HepG2 (cell line): Measurements from ENCODE around the gene CABLES2. TPM values are rescaled to one million over a fixed set of nuclear protein-coding genes. Genes with fewer than 3 reads are reported as not detected.

Experiments
- ATAC-seq: fragments of 200-7000 bp; cut with Tn5 transposase; 3 replicates; pipeline ENCODE4 v1.9.1; 2020; ENCODE audit warnings: mild to moderate bottlenecking, moderate library complexity
- BruUV-seq: library from RNA; stranded (reverse); fragments of 400-500 nt; replicated peaks from 2 replicates; lab custom pipeline; 2021; lab: Mats Ljungman, UMichigan
- CTCF ChIA-PET: fragments of 300-600 bp; formaldehyde crosslinking; extraction: SDS; loops from one replicate; lab custom pipeline; 2021; ENCODE audit warnings: low total read pairs, inconsistent platforms, low intra/inter-chr PET ratio; lab: Yijun Ruan, JAX
- POLR2A ChIA-PET: fragments of 350-600 bp; sonication (Branson Sonifier 250); formaldehyde crosslinking; loops from one replicate; lab custom pipeline; 2020; ENCODE audit warnings: antibody characterized with exemption, inconsistent platforms; lab: Yijun Ruan, JAX
- DNase-seq: peaks from one replicate; pipeline ENCODE4 v3.0.0-alpha.2; 2015; ENCODE audit warnings: low spot score
- FAIRE-seq: peaks from 3 replicates; lab custom pipeline; 2011; peaks lifted over from hg19 to GRCh38; lab: Jason Lieb, UNC
- H2AFZ ChIP-seq: one replicate; pipeline ENCODE4 v1.6.1; 2011; ENCODE audit warnings: low read length, inconsistent platforms
- H3K27ac ChIP-seq: fragments of 300-600 bp; 3 replicates; pipeline ENCODE4 v1.8.0; 2011; ENCODE audit warnings: mixed run types, mild to moderate bottlenecking, mixed read lengths, low read length, inconsistent platforms; ENCODE audit not compliant: insufficient read depth; ENCODE audit errors: extremely low read length
- H3K27me3 ChIP-seq, 2 experiments: fragments of 200-600 bp in 1 of 2; 2 replicates in 1 of 2; 3 replicates in 1 of 2; pipeline versions ENCODE4 v1.6.0 to v1.8.0; 2011; ENCODE audit warnings: low read length in 2 of 2, mild to moderate bottlenecking in 2 of 2, moderate library complexity in 2 of 2, inconsistent platforms in 1 of 2; ENCODE audit not compliant: insufficient read depth in 2 of 2, control insufficient read depth in 1 of 2
- H3K36me3 ChIP-seq, 2 experiments: fragments of 200-600 bp in 1 of 2; replicated peaks in 1 of 2; 2 replicates in 1 of 2; 3 replicates in 1 of 2; pipeline versions ENCODE4 v1.5.1 to v1.8.0; 2011; ENCODE audit warnings: low read length in 2 of 2, inconsistent platforms in 1 of 2; ENCODE audit not compliant: insufficient read depth in 2 of 2, control insufficient read depth in 1 of 2
- H3K4me1 ChIP-seq: 2 replicates; pipeline ENCODE4 v1.5.1; 2012; ENCODE audit warnings: low read length, inconsistent platforms; ENCODE audit not compliant: insufficient read depth
- H3K4me2 ChIP-seq: 2 replicates; pipeline ENCODE4 v1.6.0; 2011; ENCODE audit warnings: low read depth, low read length, inconsistent platforms
- H3K4me3 ChIP-seq, 3 experiments: fragments of 200-600 bp in 1 of 3; sonication (generic), shearing (Covaris generic) in 1 of 3; replicated peaks in 1 of 3; 2 replicates each; pipeline ENCODE4 v1.5.1; 2011 to 2016; ENCODE audit warnings: low read length in 3 of 3, inconsistent platforms in 2 of 3, low read depth in 2 of 3, mild to moderate bottlenecking in 2 of 3, control low read depth in 1 of 3, mixed read lengths in 1 of 3; ENCODE audit not compliant: insufficient read depth in 1 of 3
- H3K79me2 ChIP-seq: one replicate; pipeline ENCODE4 v1.6.1; 2011; ENCODE audit warnings: low read length, inconsistent platforms; ENCODE audit not compliant: insufficient read depth
- H3K9ac ChIP-seq: 2 replicates; pipeline ENCODE4 v1.6.0; 2011; ENCODE audit warnings: mild to moderate bottlenecking, low read depth, low read length, inconsistent platforms; ENCODE audit not compliant: insufficient read depth
- H3K9me3 ChIP-seq: 2 replicates; pipeline ENCODE4 v1.5.1; 2012; ENCODE audit warnings: mild to moderate bottlenecking, low read length
- H4K20me1 ChIP-seq: 2 replicates; pipeline ENCODE4 v1.6.0; 2011; ENCODE audit warnings: inconsistent platforms, mild to moderate bottlenecking, low read length, moderate library complexity; ENCODE audit not compliant: insufficient read depth
- GABPA ChIP-seq, 2 experiments: IDR thresholded peaks; 2 replicates each; pipeline ENCODE4 v1.6.1; 2011 to 2016; ENCODE audit warnings: low read depth in 2 of 2, low read length in 1 of 2, missing biosample characterization in 1 of 2, missing genetic modification characterization in 1 of 2
- GZF1 ChIP-seq: sonication (generic); formaldehyde crosslinking; IDR thresholded peaks from 2 replicates; pipeline ENCODE4 v1.5.1; 2020; ENCODE audit warnings: mild to moderate bottlenecking, missing genetic modification reagents
- HNRNPLL ChIP-seq: fragments of 200-400 bp; formaldehyde crosslinking; IDR thresholded peaks from 2 replicates; pipeline ENCODE4 v1.6.1; 2017; ENCODE audit warnings: mild to moderate bottlenecking, low read depth, low read length; ENCODE audit not compliant: poor library complexity, severe bottlenecking
- MAZ ChIP-seq, 2 experiments: sonication (generic) in 1 of 2; formaldehyde crosslinking in 1 of 2; IDR thresholded peaks; 2 replicates each; pipeline versions ENCODE4 v1.5.0 to v1.6.1; 2012 to 2020; ENCODE audit warnings: low read depth in 2 of 2, mild to moderate bottlenecking in 2 of 2, borderline replicate concordance in 1 of 2, improper control_type of control experiment in 1 of 2, low read length in 1 of 2, missing genetic modification reagents in 1 of 2, moderate library complexity in 1 of 2
- NRL ChIP-seq: sonication (generic); formaldehyde crosslinking; IDR thresholded peaks from 2 replicates; pipeline ENCODE4 v1.5.0; 2020; ENCODE audit warnings: missing genetic modification reagents, mild to moderate bottlenecking, moderate library complexity, borderline replicate concordance
- PPARG ChIP-seq: conservative IDR thresholded peaks from 2 replicates; pipeline ENCODE4 v1.6.1; 2016; ENCODE audit warnings: missing biosample characterization, missing genetic modification reagents
- REXO4 ChIP-seq: sonication (generic); formaldehyde crosslinking; IDR thresholded peaks from 2 replicates; pipeline ENCODE4 v1.8.0; 2022; ENCODE audit warnings: missing genetic modification reagents, mild to moderate bottlenecking, borderline replicate concordance
- RFXAP ChIP-seq: sonication (generic); formaldehyde crosslinking; IDR thresholded peaks from 2 replicates; pipeline ENCODE4 v1.4.0; 2020; ENCODE audit warnings: missing genetic modification reagents, borderline replicate concordance
- ZNF280D ChIP-seq: sonication (generic); formaldehyde crosslinking; IDR thresholded peaks from 2 replicates; pipeline ENCODE4 v1.5.1; 2020; ENCODE audit warnings: mild to moderate bottlenecking, missing genetic modification reagents
- WGBS: methylation state at CpG from one replicate; pipeline ENCODE4 v1.1.6; 2017; ENCODE audit warnings: low lambda C conversion rate; 5-methylcytosine and 5-hydroxymethylcytosine counted together
- in situ Hi-C: cut with HindIII; loops from 2 replicates; pipeline ENCODE4 v1.10.0; 2017; ENCODE audit warnings: low pct_unique_long_range_greater_than_20kb; ENCODE audit not compliant: extremely low pct_ligation_motif_present
- intact Hi-C: fragments of 100-400 bp; cut with micrococcal nuclease; formaldehyde crosslinking; loops from one replicate; pipeline ENCODE4 v1.10.0; 2022; ENCODE audit not compliant: unreplicated experiment
- polyA plus RNA-seq, 8 experiments: library from polyadenylated mRNA; depleted of rRNA in 3 of 8; stranded (reverse) in 7 of 8; unstranded in 1 of 8; fragments of >200 nt; fragmentation: Illumina TruSeq in 4 of 8; extraction: Trizol in 4 of 8; gene quantifications; 2 replicates each; pipeline versions ENCODE4 v1.2.1 to v1.2.3, GENCODE V29; 2011 to 2016; ENCODE audit warnings: low read depth in 4 of 8, missing spikeins in 1 of 8, mixed read lengths in 1 of 8; ENCODE audit not compliant: insufficient read depth in 1 of 8
- total RNA-seq, 5 experiments: library from RNA; depleted of rRNA; stranded (reverse); fragments of >200 nt; fragmentation: Illumina TruSeq; extraction: Trizol; gene quantifications; 2 replicates each; pipeline ENCODE4 v1.2.3, GENCODE V29; 2016; ENCODE audit warnings: low read depth in 1 of 5
- TF ChIP-seq, protein P1 (sequence below): sonication (generic); formaldehyde crosslinking; IDR thresholded peaks from 2 replicates; pipeline ENCODE4 v1.4.0; 2020; ENCODE audit warnings: missing genetic modification reagents
- TF ChIP-seq, protein P2 (sequence below): sonication (generic); formaldehyde crosslinking; IDR thresholded peaks from 2 replicates; pipeline ENCODE4 v1.4.0; 2020; ENCODE audit warnings: missing genetic modification reagents
- TF ChIP-seq, protein P3 (sequence below): sonication (generic); formaldehyde crosslinking; IDR thresholded peaks from 2 replicates; pipeline ENCODE4 v1.8.0; 2022; ENCODE audit warnings: missing genetic modification reagents, mild to moderate bottlenecking, borderline replicate concordance

CABLES2 gene
- total and polyA plus RNA-seq, 2 of the 13 experiments (the other 11 are each of a cell fraction or from before 2014, with no cell fraction given): 5.2 to 9.7 TPM

DNA sequence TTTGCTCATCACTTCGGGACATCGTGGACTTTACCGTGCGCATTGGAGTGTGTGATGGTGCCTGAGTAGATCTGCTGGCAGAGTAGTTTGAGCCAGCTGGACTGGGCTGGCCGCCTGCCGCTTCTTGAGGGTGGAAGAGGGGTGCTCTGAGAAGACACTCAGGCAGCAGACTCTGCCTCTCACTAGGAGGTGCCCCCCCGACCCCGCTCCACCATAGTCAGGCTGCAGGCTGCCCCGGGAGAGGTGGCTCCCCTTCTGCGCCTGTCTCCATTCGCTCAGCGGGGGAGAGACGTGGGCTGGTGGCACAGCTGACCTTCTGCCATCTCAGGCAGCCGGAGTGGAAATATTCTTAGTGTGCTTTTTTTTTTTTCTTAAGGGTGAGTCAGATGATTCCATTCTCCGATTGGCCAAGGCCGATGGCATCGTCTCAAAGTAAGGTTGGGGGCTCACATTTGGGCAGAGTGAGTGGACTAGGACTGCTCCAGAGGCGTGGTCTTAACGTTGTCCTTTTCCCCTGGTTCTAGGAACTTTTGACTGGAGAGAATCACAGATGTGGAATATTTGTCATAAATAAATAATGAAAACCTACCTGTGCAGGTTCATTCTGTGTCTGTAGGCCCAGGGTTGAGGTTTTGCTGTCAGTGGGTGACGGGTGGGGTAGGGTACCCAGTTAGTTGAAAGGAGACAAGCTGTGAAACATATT lies 19.0 kb downstream of the CABLES2 start:
- DNase-seq (no peak), ATAC-seq (no peak), FAIRE-seq (no peak)
- peaks cover 29% of the 10 kb centered on the region for H3K4me1 ChIP-seq
- H3K4me2 ChIP-seq: peak overlapping the region; percentile 97
- 62% methylated on average over 17 of the region's 20 CpGs for WGBS
- H3K4me3 ChIP-seq: peak overlapping the region; percentile 97 to 99 (median 99)
- peak overlapping the region; percentile 66 for H3K27ac ChIP-seq
- no peaks in the 10 kb centered on the region; a peak in 2 of 5 replicates for H3K27me3 ChIP-seq
- H3K9ac ChIP-seq: peak overlapping the region; percentile 97
- intact Hi-C loops (no loop called here), in situ Hi-C loops (no loop called here)
- no TSS peak for BruUV-seq
- no peaks in the 10 kb centered on the region for H3K9me3 ChIP-seq
- peaks cover 15% of the 10 kb centered on the region for H4K20me1 ChIP-seq
- H2AFZ ChIP-seq: no peak overlapping the region
- POLR2A ChIA-PET: interaction anchor here (1.2 to 4.5 kb wide), 5 partner anchors 12 to 90 kb away, joined by 5 to 73 read pairs (median 31); partner anchors contain the start of gene LAMA5
- CTCF ChIA-PET: no interaction called here
- peaks cover 40% of the 10 kb centered on the region for H3K79me2 ChIP-seq
- H3K36me3 ChIP-seq: peaks cover 17 to 38% of the 10 kb centered on the region in 2 experiments
- TF ChIP-seq PPARG (CRISPR knock-in tag): no peak
- no peak for TF ChIP-seq REXO4 (CRISPR knock-in tag)
- 0 out of 2 replicates have a peak, but pooled peaks have one; percentile 37 for TF ChIP-seq ZNF280D (CRISPR knock-in tag)
- TF ChIP-seq, protein P1, sequence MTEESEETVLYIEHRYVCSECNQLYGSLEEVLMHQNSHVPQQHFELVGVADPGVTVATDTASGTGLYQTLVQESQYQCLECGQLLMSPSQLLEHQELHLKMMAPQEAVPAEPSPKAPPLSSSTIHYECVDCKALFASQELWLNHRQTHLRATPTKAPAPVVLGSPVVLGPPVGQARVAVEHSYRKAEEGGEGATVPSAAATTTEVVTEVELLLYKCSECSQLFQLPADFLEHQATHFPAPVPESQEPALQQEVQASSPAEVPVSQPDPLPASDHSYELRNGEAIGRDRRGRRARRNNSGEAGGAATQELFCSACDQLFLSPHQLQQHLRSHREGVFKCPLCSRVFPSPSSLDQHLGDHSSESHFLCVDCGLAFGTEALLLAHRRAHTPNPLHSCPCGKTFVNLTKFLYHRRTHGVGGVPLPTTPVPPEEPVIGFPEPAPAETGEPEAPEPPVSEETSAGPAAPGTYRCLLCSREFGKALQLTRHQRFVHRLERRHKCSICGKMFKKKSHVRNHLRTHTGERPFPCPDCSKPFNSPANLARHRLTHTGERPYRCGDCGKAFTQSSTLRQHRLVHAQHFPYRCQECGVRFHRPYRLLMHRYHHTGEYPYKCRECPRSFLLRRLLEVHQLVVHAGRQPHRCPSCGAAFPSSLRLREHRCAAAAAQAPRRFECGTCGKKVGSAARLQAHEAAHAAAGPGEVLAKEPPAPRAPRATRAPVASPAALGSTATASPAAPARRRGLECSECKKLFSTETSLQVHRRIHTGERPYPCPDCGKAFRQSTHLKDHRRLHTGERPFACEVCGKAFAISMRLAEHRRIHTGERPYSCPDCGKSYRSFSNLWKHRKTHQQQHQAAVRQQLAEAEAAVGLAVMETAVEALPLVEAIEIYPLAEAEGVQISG: 0 out of 2 replicates have a peak, but pooled peaks have one; percentile 45
- TF ChIP-seq HNRNPLL: no peak
- TF ChIP-seq, protein P2, sequence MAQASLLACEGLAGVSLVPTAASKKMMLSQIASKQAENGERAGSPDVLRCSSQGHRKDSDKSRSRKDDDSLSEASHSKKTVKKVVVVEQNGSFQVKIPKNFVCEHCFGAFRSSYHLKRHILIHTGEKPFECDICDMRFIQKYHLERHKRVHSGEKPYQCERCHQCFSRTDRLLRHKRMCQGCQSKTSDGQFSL (CRISPR knock-in tag): peak; percentile 91
- TF ChIP-seq RFXAP (CRISPR knock-in tag): no peak
- TF ChIP-seq, protein P3, sequence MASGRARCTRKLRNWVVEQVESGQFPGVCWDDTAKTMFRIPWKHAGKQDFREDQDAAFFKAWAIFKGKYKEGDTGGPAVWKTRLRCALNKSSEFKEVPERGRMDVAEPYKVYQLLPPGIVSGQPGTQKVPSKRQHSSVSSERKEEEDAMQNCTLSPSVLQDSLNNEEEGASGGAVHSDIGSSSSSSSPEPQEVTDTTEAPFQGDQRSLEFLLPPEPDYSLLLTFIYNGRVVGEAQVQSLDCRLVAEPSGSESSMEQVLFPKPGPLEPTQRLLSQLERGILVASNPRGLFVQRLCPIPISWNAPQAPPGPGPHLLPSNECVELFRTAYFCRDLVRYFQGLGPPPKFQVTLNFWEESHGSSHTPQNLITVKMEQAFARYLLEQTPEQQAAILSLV (CRISPR knock-in tag): 0 out of 2 replicates have a peak, but pooled peaks have one; percentile 37
- 0 out of 2 replicates have a peak, but pooled peaks have one; percentile 45 for TF ChIP-seq GZF1 (CRISPR knock-in tag)
- 0 out of 2 replicates have a peak, but pooled peaks have one; percentile 32 for TF ChIP-seq NRL (CRISPR knock-in tag)
- TF ChIP-seq MAZ (IDR thresholded peaks at IDR 0.05; ENCODE audit: borderline replicate concordance, low read depth, low read length): no peak
- 0 out of 2 replicates have a peak, but pooled peaks have one; percentile 6 for TF ChIP-seq MAZ (CRISPR knock-in tag; IDR thresholded peaks at IDR 0.05; ENCODE audit: low read depth)
- no peak for TF ChIP-seq GABPA (IDR thresholded peaks at IDR 0.05; ENCODE audit: low read depth, low read length)
- TF ChIP-seq GABPA (CRISPR knock-in tag; IDR thresholded peaks at IDR 0.05; ENCODE audit: low read depth): 0 out of 2 replicates have a peak, but pooled peaks have one; percentile 6
